Ovary (tissue), 3 donors: ENCODE data around the gene CNTNAP5.

Experiments used
- CTCF ChIP-seq, 3 donors: fragments of 450-650 bp in 2 of 3; fragments of 200-600 bp in 1 of 3; IDR thresholded peaks; one replicate each; pipeline versions ENCODE4 v1.5.1 to v1.8.0; 2016 to 2022; ENCODE audit warnings: antibody characterized with exemption in 3 of 3, mild to moderate bottlenecking in 1 of 3
- POLR2A ChIP-seq: fragments of 450-650 bp; IDR thresholded peaks from one replicate; pipeline ENCODE4 v1.6.1; 2017; ENCODE audit warnings: antibody characterized with exemption, mild to moderate bottlenecking, moderate library complexity
- donor health status: DM: no; HTN: no; CAD: no.

GRCh38 chr2:124437811-124438210 lies 412.7 kb downstream of the CNTNAP5 start:
- no peak for TF ChIP-seq CTCF (IDR thresholded peaks at IDR 0.05)
- no peak for TF ChIP-seq POLR2A
